GM18520 (cell line): ENCODE measurements around the gene NUDT22.
"Not testable (repeated sequence)": the region's sequence is repeated elsewhere in the genome, so short reads cannot be mapped to it uniquely, and the experiment has no call there.

Experiments used
- ATAC-seq: cut with Tn5 transposase; IDR thresholded peaks from one replicate; pipeline ENCODE4 v1.9.1; 2021; ENCODE audit not compliant: unreplicated experiment

Gene NUDT22

GRCh38 chr11:64241491-64242374 lies 15.7 kb downstream of the NUDT22 start:
- peak; percentile 5 for ATAC-seq

GRCh38 chr11:64243236-64243854 lies 17.3 kb downstream of the NUDT22 start:
- no peak for ATAC-seq

- no peak for ATAC-seq
Measured at GRCh38 chr11:64244107-64244506, 18.0 kb downstream of the NUDT22 start.

GRCh38 chr11:64244966-64245365 lies 18.9 kb downstream of the NUDT22 start:
- no peak for ATAC-seq

- no peak for ATAC-seq
Measured at GRCh38 chr11:64245401-64245796, 19.3 kb downstream of the NUDT22 start.

- ATAC-seq = no peak
Measured at GRCh38 chr11:64245797-64246620, 19.9 kb downstream of the NUDT22 start.

- ATAC-seq = not testable (repeated sequence)
Measured at GRCh38 chr11:64246621-64246870, 20.5 kb downstream of the NUDT22 start.

GRCh38 chr11:64246871-64247728 lies 21.0 kb downstream of the NUDT22 start, which contains the start of gene PPP1R14B:
TSS of gene PPP1R14B (minus strand) at chr11:64246943. CDS start at chr11:64246673, 270 bp downstream.
- ATAC-seq = no peak

- no peak for ATAC-seq
Measured at GRCh38 chr11:64247729-64248531, 21.9 kb downstream of the NUDT22 start.

- ATAC-seq = no peak
Measured at GRCh38 chr11:64248578-64248977, 22.5 kb downstream of the NUDT22 start.

- no peak for ATAC-seq
Measured at GRCh38 chr11:64249038-64249437, 23.0 kb downstream of the NUDT22 start.

GRCh38 chr11:64249563-64250414 lies 23.7 kb downstream of the NUDT22 start:
- no peak for ATAC-seq

- no peak for ATAC-seq
Measured at GRCh38 chr11:64250415-64251015, 24.4 kb downstream of the NUDT22 start.

- no peak for ATAC-seq
Measured at GRCh38 chr11:64251016-64251752, 25.1 kb downstream of the NUDT22 start, which contains the start of gene PLCB3. TSS of gene PLCB3 (plus strand) at chr11:64251530. CDS start at chr11:64251650, 120 bp downstream.

GRCh38 chr11:64251753-64252002 lies 25.6 kb downstream of the NUDT22 start:
- ATAC-seq = no peak

- no peak for ATAC-seq
Measured at GRCh38 chr11:64252003-64252872, 26.2 kb downstream of the NUDT22 start.

GRCh38 chr11:64253043-64253442 lies 27.0 kb downstream of the NUDT22 start:
- no peak for ATAC-seq
